Fibroblast of lung (primary cell): ENCODE measurements around the gene ACADVL.

Experiments used
- EZH2 ChIP-seq: IDR thresholded peaks from 2 replicates; pipeline ENCODE4 v1.5.1; 2012; ENCODE audit warnings: low read length, control low read depth, mild to moderate bottlenecking; ENCODE audit errors: missing control alignments
- TF ChIP-seq, protein P1 (sequence below), 2 donors: IDR thresholded peaks in 1 of 2; conservative IDR thresholded peaks in 1 of 2; 1 replicate in 1 of 2; 2 replicates in 1 of 2; pipeline ENCODE4 v1.5.1; 2011 to 2012; ENCODE audit warnings: low read length in 2 of 2, control low read depth in 1 of 2, inconsistent platforms in 1 of 2, low read depth in 1 of 2, mild to moderate bottlenecking in 1 of 2

DNA sequence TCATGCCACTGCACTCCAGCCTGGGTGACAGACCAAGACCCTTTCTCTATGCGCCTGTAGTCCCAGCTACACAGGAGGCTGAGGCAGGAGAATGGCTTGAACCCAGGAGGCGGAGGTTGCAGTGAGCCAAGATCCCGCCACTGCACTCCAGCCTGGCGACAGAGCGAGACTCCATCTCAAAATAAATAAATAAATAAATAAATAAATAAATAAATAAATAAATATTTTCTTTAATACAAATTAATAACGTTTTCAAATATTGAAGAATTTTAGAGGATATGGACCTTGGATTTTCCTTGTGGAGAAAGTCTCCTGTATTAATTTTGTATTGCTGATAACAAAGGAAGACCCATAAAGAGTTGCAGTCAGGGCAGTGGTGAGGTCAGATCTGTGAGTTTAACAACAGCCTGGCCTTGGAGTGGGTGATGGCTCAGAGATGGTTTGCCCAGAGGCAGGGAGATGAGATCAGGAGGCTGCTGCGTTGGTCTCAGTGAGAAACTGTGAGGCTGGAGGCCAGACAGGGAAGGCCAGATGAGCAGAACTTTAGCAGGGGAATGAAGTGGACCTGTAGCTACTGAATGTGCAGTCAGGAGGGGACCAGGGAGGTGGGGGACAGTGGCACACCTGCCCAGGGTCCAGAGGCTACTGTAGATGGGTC lies 36.2 kb upstream of the ACADVL start:
- TF ChIP-seq, protein P1, sequence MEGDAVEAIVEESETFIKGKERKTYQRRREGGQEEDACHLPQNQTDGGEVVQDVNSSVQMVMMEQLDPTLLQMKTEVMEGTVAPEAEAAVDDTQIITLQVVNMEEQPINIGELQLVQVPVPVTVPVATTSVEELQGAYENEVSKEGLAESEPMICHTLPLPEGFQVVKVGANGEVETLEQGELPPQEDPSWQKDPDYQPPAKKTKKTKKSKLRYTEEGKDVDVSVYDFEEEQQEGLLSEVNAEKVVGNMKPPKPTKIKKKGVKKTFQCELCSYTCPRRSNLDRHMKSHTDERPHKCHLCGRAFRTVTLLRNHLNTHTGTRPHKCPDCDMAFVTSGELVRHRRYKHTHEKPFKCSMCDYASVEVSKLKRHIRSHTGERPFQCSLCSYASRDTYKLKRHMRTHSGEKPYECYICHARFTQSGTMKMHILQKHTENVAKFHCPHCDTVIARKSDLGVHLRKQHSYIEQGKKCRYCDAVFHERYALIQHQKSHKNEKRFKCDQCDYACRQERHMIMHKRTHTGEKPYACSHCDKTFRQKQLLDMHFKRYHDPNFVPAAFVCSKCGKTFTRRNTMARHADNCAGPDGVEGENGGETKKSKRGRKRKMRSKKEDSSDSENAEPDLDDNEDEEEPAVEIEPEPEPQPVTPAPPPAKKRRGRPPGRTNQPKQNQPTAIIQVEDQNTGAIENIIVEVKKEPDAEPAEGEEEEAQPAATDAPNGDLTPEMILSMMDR (conservative IDR thresholded peaks at IDR 0.05 in 1 of 2, IDR thresholded peaks at IDR 0.05 in 1 of 2; ENCODE audit: low read depth in 1 of 2, low read length in 2 of 2) = no peak
- no peak for TF ChIP-seq EZH2
